Measurements from ENCODE around the gene SLC6A7. TPM values are rescaled to one million over a fixed set of nuclear protein-coding genes. Genes with fewer than 3 reads are reported as not detected.
"Not testable (repeated sequence)": the region's sequence is repeated elsewhere in the genome, so short reads cannot be mapped to it uniquely, and the experiment has no call there.

Gene SLC6A7
- total and polyA plus RNA-seq, 2 donors from 2014 or later: not detected

DNA sequence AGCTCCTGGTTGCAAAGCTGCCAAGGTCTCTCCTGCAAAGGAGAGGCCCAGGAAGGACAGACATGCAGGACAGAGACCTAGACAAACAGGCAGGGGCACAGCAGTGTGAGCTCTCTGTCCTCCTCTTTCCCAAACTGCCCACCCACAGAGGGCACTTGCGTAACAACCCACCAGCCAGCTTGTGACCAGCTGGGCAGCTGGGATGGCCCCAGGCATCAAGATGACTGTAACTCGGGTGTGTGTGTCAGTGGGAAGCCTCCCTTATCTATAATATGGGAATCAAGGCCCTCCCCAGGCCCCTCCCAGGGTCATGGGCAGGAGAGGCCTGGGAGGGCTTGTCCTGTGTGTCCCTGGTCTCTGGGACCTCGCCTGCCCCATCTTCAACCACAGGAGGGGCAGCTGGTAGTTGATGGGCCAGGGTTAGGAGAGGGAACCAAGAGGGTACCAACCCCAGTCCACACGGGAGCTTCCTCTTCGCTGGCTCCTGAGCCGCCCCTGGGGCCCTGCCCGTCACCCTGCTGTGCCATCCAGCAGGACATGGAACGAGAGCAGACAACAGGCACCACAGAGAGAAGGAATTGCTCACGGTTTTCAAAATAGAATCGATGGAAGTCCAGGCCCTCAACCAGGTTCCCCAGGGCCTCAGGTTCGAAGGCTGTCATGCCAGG is 37.9 kb downstream of the SLC6A7 start:
- no peak overlapping the region for H3K27ac ChIP-seq (ENCODE audit: low read depth in 2 of 2, low read length in 2 of 2)
- FAIRE-seq: no peak
- DNase-seq: no peak
- intact Hi-C loops (cut with DNase I): no loop called here
- no peaks in the 10 kb centered on the region for H3K4me1 ChIP-seq (ENCODE audit: control insufficient read depth in 2 of 3, insufficient read depth in 2 of 3, low read depth in 1 of 3, low read length in 3 of 3)
- H3K9ac ChIP-seq (ENCODE audit: low read length in 3 of 3): no peak overlapping the region
- no peaks in the 10 kb centered on the region for H3K36me3 ChIP-seq (ENCODE audit: control insufficient read depth in 2 of 3, insufficient read depth in 3 of 3, low read length in 3 of 3)
- TF ChIP-seq, protein P1, sequence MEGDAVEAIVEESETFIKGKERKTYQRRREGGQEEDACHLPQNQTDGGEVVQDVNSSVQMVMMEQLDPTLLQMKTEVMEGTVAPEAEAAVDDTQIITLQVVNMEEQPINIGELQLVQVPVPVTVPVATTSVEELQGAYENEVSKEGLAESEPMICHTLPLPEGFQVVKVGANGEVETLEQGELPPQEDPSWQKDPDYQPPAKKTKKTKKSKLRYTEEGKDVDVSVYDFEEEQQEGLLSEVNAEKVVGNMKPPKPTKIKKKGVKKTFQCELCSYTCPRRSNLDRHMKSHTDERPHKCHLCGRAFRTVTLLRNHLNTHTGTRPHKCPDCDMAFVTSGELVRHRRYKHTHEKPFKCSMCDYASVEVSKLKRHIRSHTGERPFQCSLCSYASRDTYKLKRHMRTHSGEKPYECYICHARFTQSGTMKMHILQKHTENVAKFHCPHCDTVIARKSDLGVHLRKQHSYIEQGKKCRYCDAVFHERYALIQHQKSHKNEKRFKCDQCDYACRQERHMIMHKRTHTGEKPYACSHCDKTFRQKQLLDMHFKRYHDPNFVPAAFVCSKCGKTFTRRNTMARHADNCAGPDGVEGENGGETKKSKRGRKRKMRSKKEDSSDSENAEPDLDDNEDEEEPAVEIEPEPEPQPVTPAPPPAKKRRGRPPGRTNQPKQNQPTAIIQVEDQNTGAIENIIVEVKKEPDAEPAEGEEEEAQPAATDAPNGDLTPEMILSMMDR (IDR thresholded peaks at IDR 0.05; ENCODE audit: borderline replicate concordance, extremely low read depth, insufficient read depth): no peak
- no peaks in the 10 kb centered on the region for H3K27me3 ChIP-seq (ENCODE audit: control insufficient read depth, insufficient read depth, low read length)
- H3K9me3 ChIP-seq (ENCODE audit: control insufficient read depth in 2 of 3, insufficient read depth in 1 of 3, low read length in 3 of 3): no peaks in the 10 kb centered on the region
- no peak overlapping the region for H3K4me3 ChIP-seq (ENCODE audit: low read length in 3 of 3)

DNA sequence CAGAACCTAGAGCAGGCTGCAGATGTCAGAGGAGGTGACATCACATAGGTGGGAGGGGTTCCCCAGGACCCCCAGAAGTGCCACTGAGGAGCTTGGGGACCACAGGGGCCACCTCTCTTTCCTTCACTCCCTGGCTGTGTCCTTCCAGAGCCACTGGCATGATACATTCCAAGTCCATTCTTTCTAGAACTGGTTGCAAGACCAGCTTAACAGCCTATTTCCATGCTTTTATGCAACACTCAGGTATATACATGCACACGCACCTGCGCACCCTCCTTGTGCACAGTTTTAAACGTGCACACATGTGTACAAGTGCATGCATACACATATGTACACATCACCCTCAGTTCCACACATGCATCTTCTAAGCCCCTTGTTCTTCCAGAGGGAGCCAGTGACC is 39.7 kb downstream of the SLC6A7 start:
- FAIRE-seq (no peak), DNase-seq (no peak)
- Histone ChIP-seq H3K9ac (ENCODE audit: low read length in 3 of 3) (no peak overlapping the region), H3K9me3 (ENCODE audit: control insufficient read depth in 2 of 3, insufficient read depth in 1 of 3, low read length in 3 of 3) (no peaks in the 10 kb centered on the region), H3K27ac (ENCODE audit: low read depth in 2 of 2, low read length in 2 of 2) (no peak overlapping the region), H3K27me3 (ENCODE audit: control insufficient read depth, insufficient read depth, low read length) (no peaks in the 10 kb centered on the region), H3K4me1 (ENCODE audit: control insufficient read depth in 2 of 3, insufficient read depth in 2 of 3, low read depth in 1 of 3, low read length in 3 of 3) (peaks cover 0 to 3% (median 0%) of the 10 kb centered on the region in 3 donors), H3K4me3 (ENCODE audit: low read length in 3 of 3) (no peak overlapping the region), H3K36me3 (ENCODE audit: control insufficient read depth in 2 of 3, insufficient read depth in 3 of 3, low read length in 3 of 3) (no peaks in the 10 kb centered on the region)
- intact Hi-C loops (cut with DNase I): no loop called here
- TF ChIP-seq, protein P1 (IDR thresholded peaks at IDR 0.05; ENCODE audit: borderline replicate concordance, extremely low read depth, insufficient read depth): no peak

DNA sequence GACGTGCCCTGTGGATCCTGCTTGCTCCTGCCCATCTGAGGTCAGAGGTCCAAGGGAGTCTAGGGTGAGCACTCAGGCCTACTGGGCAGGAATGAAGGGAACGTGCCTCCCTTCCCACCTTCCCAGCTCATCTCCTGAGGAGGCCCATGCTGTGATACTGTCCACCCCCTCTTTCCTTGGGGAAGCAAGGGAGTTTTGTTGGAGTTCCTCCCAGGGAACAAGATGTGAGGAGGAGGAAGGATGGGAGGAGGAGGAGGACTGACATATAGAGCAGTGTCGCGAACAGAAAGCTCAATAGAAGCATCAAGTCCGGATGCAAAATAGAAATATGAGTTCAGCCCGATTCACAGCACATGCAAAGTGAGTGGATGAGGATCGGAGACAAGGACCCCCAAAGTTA is 41.0 kb downstream of the SLC6A7 start:
- FAIRE-seq: no peak
- Histone ChIP-seq H3K9me3 (ENCODE audit: control insufficient read depth in 2 of 3, insufficient read depth in 1 of 3, low read length in 3 of 3) (no peaks in the 10 kb centered on the region), H3K27ac (ENCODE audit: low read depth in 2 of 2, low read length in 2 of 2) (no peak overlapping the region), H3K4me3 (ENCODE audit: low read length in 3 of 3) (no peak overlapping the region), H3K36me3 (ENCODE audit: control insufficient read depth in 2 of 3, insufficient read depth in 3 of 3, low read length in 3 of 3) (no peaks in the 10 kb centered on the region), H3K27me3 (ENCODE audit: control insufficient read depth, insufficient read depth, low read length) (no peaks in the 10 kb centered on the region), H3K9ac (ENCODE audit: low read length in 3 of 3) (no peak overlapping the region), H3K4me1 (ENCODE audit: control insufficient read depth in 2 of 3, insufficient read depth in 2 of 3, low read depth in 1 of 3, low read length in 3 of 3) (peaks cover 0 to 3% (median 0%) of the 10 kb centered on the region in 3 donors)
- DNase-seq: peak in 1 of 5 donors; percentile 47
- intact Hi-C loops (cut with DNase I): no loop called here
- TF ChIP-seq, protein P1 (IDR thresholded peaks at IDR 0.05; ENCODE audit: borderline replicate concordance, extremely low read depth, insufficient read depth): no peak

DNA sequence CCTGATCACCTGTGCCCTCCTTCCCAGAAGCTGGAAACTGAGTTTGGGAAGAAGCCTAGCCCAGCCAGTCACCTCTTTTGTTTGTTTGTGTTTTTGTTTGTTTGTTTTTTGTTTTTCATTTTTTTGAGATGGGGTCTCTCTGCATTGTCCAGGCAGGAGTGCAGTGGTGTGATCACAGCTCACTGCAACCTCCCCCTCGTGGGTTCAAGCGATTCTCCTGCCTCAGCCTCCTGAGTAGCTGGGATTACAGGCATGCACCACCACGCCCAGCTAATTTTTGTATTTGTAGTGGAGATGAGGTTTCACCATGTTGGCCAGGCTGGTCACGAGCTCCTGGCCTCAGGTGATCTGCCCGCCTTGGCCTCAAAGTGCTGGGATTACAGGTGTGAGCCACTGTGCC is 43.8 kb downstream of the SLC6A7 start:
- FAIRE-seq; DNase-seq; H3K27ac ChIP-seq (ENCODE audit: low read depth in 2 of 2, low read length in 2 of 2); H3K27me3 ChIP-seq (ENCODE audit: control insufficient read depth, insufficient read depth, low read length); H3K9me3 ChIP-seq (ENCODE audit: control insufficient read depth in 2 of 3, insufficient read depth in 1 of 3, low read length in 3 of 3); H3K9ac ChIP-seq (ENCODE audit: low read length in 3 of 3); intact Hi-C loops (cut with DNase I); H3K4me1 ChIP-seq (ENCODE audit: control insufficient read depth in 2 of 3, insufficient read depth in 2 of 3, low read depth in 1 of 3, low read length in 3 of 3); H3K36me3 ChIP-seq (ENCODE audit: control insufficient read depth in 2 of 3, insufficient read depth in 3 of 3, low read length in 3 of 3); H3K4me3 ChIP-seq (ENCODE audit: low read length in 3 of 3): not testable (repeated sequence)

Measured in kidney (tissue), 14 donors.